ENCODE data around the gene GC. TPM values are rescaled to one million over a fixed set of nuclear protein-coding genes. Genes with fewer than 3 reads are reported as not detected.

Gene GC
- total and polyA plus RNA-seq, 2 of the 4 experiments (the other 2 are of a cell fraction) = not detected

Small RNAs within 50 kb of the gene (microRNA-seq; reads per million reads assigned to microRNA genes)
- not detected for gene RNA5SP163 (ENCODE audit: insufficient read depth, insufficient read length)

Small RNAs within 50 kb of the gene (small RNA-seq; reads per million reads assigned to genes)
- gene RNA5SP163 = 0 to 0.25 (median 0) reads per million in 5 experiments

Other genes with a start within 250 kb of the GC start
- not detected in 2 replicates for gene NPFFR2, start 247.9 kb upstream of the GC start, total RNA-seq (2012; rRNA removed)
- gene NPFFR2, start 247.9 kb upstream of the GC start, polyA plus RNA-seq (2012; rRNA removed) = not detected in 2 replicates

All from IMR-90 (cell line).